NB4 (cell line): ENCODE results near the gene SNAP47.

ENCODE experiments used
- CTCF ChIP-seq: IDR thresholded peaks from one replicate; pipeline ENCODE4 v1.5.1; 2012; ENCODE audit warnings: low read depth, low read length
- POLR2A ChIP-seq: IDR thresholded peaks from 2 replicates; pipeline ENCODE4 v1.6.1; 2011; ENCODE audit warnings: mild to moderate bottlenecking; ENCODE audit not compliant: insufficient read length; ENCODE audit errors: extremely low read depth
- TF ChIP-seq, protein P1 (sequence below): IDR thresholded peaks from 2 replicates; pipeline ENCODE4 v1.6.1; 2011; ENCODE audit warnings: low read depth, low read length

- TF ChIP-seq POLR2A (no peak), CTCF (no peak)
- TF ChIP-seq, protein P1, sequence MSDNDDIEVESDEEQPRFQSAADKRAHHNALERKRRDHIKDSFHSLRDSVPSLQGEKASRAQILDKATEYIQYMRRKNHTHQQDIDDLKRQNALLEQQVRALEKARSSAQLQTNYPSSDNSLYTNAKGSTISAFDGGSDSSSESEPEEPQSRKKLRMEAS, result no peak
These were observed 51.7 kb downstream of the SNAP47 start for GRCh38 chr1:227786673-227787512.
